ENCODE measurements around the gene MXD4. TPM values are rescaled to one million over a fixed set of nuclear protein-coding genes. Genes with fewer than 3 reads are reported as not detected.

The MXD4 gene, protein sequence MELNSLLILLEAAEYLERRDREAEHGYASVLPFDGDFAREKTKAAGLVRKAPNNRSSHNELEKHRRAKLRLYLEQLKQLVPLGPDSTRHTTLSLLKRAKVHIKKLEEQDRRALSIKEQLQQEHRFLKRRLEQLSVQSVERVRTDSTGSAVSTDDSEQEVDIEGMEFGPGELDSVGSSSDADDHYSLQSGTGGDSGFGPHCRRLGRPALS
- total RNA-seq: 121 TPM
- polyA plus RNA-seq: 10 to 100 TPM; 34.3 to 60.4 (median 47.2) TPM

DNA sequence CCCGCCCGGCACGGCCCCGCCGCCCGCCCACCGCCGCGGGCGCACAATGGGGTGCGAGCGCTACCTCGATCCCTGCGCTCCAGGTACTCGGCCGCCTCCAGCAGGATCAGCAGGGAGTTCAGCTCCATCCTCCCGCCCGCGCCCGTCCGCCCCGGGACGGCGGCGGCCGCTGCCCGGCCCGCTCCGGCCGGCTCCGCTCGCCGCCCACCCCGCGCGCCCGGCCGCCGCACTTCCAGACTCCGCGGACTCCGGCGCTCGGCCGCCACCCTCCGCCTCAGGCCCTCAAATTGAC is at the start of gene MXD4:
Gene MXD4, minus strand, starts transcription at position 257 of the 292 bp plus-strand sequence. Its CDS starts 129 bp downstream, at position 128.
- H3K4me3 Mint-ChIP-seq: peak within 1 kb of the TSS; percentile 81 to 97 (median 88)
- H3K27ac Mint-ChIP-seq: peak within 1 kb of the TSS; percentile 64 to 82 (median 66)
- no peak for DNase-seq
- H3K9me3 Mint-ChIP-seq: no peaks in the 10 kb centered on the region
- no peak for ATAC-seq (ENCODE audit: low read depth in 2 of 2)
- Histone ChIP-seq H3K27me3 (ENCODE audit: control insufficient read depth, insufficient read depth, low read length) (no peaks in the 10 kb centered on the region), H3K4me3 (ENCODE audit: low read depth, low read length) (no peak within 1 kb of the TSS), H3K4me1 (ENCODE audit: control insufficient read depth, insufficient read depth, low read length, poor library complexity, severe bottlenecking) (peaks cover 31% of the 10 kb centered on the region), H3K27ac (ENCODE audit: insufficient read depth, low read length, poor library complexity, severe bottlenecking) (peak within 1 kb of the TSS; percentile 90), H3K9me3 (ENCODE audit: control insufficient read depth in 2 of 2, low read length in 2 of 2) (no peaks in the 10 kb centered on the region), H3K36me3 (ENCODE audit: control insufficient read depth, insufficient read depth, low read length) (peaks cover 20% of the 10 kb centered on the region)
- peaks cover 0 to 24% (median 3%) of the 10 kb centered on the region in 4 donors for H3K4me1 Mint-ChIP-seq
- no peaks in the 10 kb centered on the region for H3K27me3 Mint-ChIP-seq
- H3K36me3 Mint-ChIP-seq: no peaks in the 10 kb centered on the region

DNA sequence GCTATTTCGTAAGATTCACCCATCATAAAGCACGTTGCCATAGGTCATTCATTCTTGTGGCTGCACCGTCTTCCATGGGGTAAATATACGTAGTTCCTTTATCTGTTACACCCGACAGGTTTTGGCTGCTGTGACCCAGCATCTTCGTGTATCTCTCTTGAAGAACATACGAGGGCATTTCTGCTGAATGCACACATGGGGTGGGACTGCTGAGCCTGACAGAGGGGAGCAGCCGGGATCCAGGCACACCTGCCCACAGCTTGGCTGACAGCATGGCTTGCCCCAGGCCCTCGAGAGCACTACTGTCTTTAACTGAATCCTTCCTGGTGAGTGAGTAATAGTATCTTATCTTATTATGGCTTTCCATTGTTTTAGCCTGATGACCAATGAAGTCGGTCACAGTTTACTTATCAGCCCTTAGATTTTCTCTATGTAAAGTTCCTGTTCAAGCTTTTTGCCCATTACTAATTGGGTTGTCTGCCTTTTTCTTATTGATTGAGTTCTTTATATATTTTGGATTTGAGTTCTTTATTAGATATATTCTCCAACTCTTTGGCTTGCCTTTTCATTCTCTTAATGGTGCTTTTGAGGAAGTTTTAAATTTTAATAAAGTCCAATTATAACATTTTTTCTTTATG is 45.0 kb upstream of the MXD4 start:
- H3K27me3 ChIP-seq (ENCODE audit: control insufficient read depth, insufficient read depth, low read length): no peaks in the 10 kb centered on the region
- Mint-ChIP-seq H3K27me3 (no peaks in the 10 kb centered on the region), H3K36me3 (peaks cover 17% of the 10 kb centered on the region), H3K4me3 (no peak overlapping the region), H3K27ac (no peak overlapping the region), H3K9me3 (peaks cover 0 to 30% (median 4%) of the 10 kb centered on the region in 7 donors), H3K4me1 (peaks cover 0 to 4% (median under 1%) of the 10 kb centered on the region in 4 donors)
- no peak overlapping the region for H3K4me3 ChIP-seq (ENCODE audit: low read depth, low read length)
- no peaks in the 10 kb centered on the region for H3K4me1 ChIP-seq (ENCODE audit: control insufficient read depth, insufficient read depth, low read length, poor library complexity, severe bottlenecking)
- DNase-seq (no peak), ATAC-seq (ENCODE audit: low read depth in 2 of 2) (no peak)
- H3K9me3 ChIP-seq (ENCODE audit: control insufficient read depth in 2 of 2, low read length in 2 of 2): peaks cover 8 to 14% of the 10 kb centered on the region in 2 experiments
- H3K27ac ChIP-seq (ENCODE audit: insufficient read depth, low read length, poor library complexity, severe bottlenecking): no peak overlapping the region
- H3K36me3 ChIP-seq (ENCODE audit: control insufficient read depth, insufficient read depth, low read length): peaks cover 3% of the 10 kb centered on the region

DNA sequence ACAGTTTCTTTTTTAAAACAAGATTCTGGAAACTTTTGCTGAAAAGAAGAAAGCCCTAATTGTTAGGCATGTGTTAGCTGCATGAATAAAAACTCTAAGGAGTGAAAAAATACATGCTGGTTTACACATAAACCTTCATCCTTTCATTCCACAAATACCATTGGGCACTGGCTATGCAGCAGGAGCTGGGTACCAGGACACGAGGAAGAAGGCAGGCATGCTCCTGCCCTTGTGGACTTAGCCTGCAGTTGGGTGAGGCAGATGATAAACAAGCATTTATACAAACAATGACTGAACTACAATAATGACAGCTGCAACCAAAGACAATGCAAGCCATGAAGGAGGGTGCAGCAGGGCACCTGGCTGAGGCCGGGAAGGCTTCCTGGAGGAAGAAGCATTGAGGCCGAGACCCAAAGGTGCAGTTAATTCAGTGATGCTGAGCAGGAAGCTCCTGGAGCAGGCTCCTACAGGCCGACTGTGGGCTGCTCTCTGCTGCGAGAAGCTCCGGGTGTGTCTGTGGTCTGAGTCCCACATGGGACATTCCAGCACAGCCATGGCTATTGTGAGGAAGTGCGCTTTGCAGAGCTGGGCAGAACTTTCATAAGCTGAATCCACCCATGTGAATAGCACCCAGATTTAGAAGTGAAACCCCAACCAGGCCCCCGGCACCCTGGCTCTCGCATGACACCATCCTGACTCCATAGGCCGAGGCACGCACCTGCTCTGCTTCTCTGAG is 44.0 kb upstream of the MXD4 start:
- Histone ChIP-seq H3K27me3 (ENCODE audit: control insufficient read depth, insufficient read depth, low read length) (no peaks in the 10 kb centered on the region), H3K4me1 (ENCODE audit: control insufficient read depth, insufficient read depth, low read length, poor library complexity, severe bottlenecking) (no peaks in the 10 kb centered on the region), H3K9me3 (ENCODE audit: control insufficient read depth in 2 of 2, low read length in 2 of 2) (peaks cover 2 to 6% of the 10 kb centered on the region in 2 experiments), H3K4me3 (ENCODE audit: low read depth, low read length) (no peak overlapping the region), H3K36me3 (ENCODE audit: control insufficient read depth, insufficient read depth, low read length) (peaks cover 5% of the 10 kb centered on the region), H3K27ac (ENCODE audit: insufficient read depth, low read length, poor library complexity, severe bottlenecking) (no peak overlapping the region)
- no peak overlapping the region for H3K27ac Mint-ChIP-seq
- DNase-seq (no peak), ATAC-seq (ENCODE audit: low read depth in 2 of 2) (no peak)
- no peak overlapping the region for H3K4me3 Mint-ChIP-seq
- peaks cover 0 to 4% (median under 1%) of the 10 kb centered on the region in 4 donors for H3K4me1 Mint-ChIP-seq
- no peaks in the 10 kb centered on the region for H3K27me3 Mint-ChIP-seq
- H3K9me3 Mint-ChIP-seq: peaks cover 0 to 23% (median 4%) of the 10 kb centered on the region in 7 donors
- H3K36me3 Mint-ChIP-seq: peaks cover 17% of the 10 kb centered on the region

DNA sequence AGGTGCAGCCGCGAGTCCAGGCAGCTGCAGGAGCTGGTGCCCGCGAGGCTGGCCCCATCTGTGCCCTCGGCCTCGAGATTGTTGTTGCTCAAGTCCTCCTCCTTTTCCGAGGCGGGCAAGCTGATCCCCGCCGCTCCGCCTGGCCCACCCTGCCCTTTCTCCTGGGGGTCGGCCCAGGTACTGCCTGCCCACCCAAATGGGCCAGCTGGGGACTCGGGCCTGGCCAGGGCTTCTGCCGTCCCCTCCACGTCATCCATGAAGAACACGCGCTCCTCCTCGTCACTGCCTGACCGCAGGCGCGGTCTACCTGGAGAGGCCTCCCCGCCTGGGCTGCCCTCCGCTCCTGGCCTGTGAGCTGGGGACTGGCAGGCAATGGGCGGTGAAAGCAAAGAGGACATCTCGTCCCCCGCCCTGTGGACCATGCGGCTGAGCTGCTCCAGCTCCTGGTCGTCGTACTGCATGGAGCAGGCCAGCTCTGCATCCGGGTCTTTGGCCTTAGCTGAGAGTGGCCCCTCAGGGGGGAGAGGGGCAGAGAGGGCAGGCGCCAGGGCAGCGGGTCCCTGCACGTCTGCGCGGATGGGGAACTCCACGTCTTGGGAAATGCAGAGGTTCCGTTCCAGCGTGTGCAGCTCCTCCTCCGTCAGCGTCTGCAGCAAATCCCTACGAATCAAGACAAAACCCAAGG is 43.1 kb upstream of the MXD4 start:
- peaks cover 0 to 17% (median 4%) of the 10 kb centered on the region in 7 donors for H3K9me3 Mint-ChIP-seq

DNA sequence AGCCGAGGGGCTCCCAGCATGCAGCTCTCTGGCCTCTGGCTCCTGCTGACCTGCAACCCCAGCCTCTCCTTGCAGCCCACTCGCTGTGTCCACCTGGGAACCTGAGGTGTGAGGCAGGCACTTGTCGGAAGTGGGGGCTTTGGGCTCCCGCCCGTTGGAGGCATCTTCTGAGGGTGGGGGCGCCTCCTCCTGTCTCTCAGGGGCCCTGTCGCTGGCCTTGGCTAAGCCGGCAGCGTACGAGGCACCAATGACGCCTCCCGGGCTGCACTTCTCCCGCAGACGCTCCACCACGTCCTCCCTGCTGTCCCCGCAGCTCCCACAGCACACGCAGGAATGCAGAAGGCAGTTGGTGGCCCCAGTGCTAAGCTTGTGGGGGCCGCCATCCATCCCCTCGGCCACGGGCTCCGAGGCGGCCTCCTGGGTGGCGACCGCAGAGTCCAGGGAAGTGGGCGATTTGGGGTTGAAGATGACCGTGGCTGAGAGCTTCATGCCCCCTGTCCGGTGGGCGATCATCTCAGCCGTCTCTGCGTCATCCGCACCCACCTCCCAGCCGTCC is 42.5 kb upstream of the MXD4 start:
- H3K9me3 Mint-ChIP-seq: peaks cover 0 to 12% (median 2%) of the 10 kb centered on the region in 7 donors
- H3K27me3 Mint-ChIP-seq: no peaks in the 10 kb centered on the region
- H3K36me3 Mint-ChIP-seq: peaks cover 18% of the 10 kb centered on the region
- peaks cover 0 to 2% of the 10 kb centered on the region in 2 experiments for H3K9me3 ChIP-seq (ENCODE audit: control insufficient read depth in 2 of 2, low read length in 2 of 2)
- peaks cover 0 to 4% (median under 1%) of the 10 kb centered on the region in 4 donors for H3K4me1 Mint-ChIP-seq
- DNase-seq (no peak), ATAC-seq (ENCODE audit: low read depth in 2 of 2) (no peak)
- no peak overlapping the region for H3K4me3 ChIP-seq (ENCODE audit: low read depth, low read length)
- no peak overlapping the region for H3K27ac Mint-ChIP-seq
- no peaks in the 10 kb centered on the region for H3K4me1 ChIP-seq (ENCODE audit: control insufficient read depth, insufficient read depth, low read length, poor library complexity, severe bottlenecking)
- H3K36me3 ChIP-seq (ENCODE audit: control insufficient read depth, insufficient read depth, low read length): peaks cover 5% of the 10 kb centered on the region
- no peak overlapping the region for H3K4me3 Mint-ChIP-seq
- no peaks in the 10 kb centered on the region for H3K27me3 ChIP-seq (ENCODE audit: control insufficient read depth, insufficient read depth, low read length)
- no peak overlapping the region for H3K27ac ChIP-seq (ENCODE audit: insufficient read depth, low read length, poor library complexity, severe bottlenecking)

More for the DNA sequence above, 43.1 kb upstream of the MXD4 start:
- H3K27me3 ChIP-seq (ENCODE audit: control insufficient read depth, insufficient read depth, low read length): no peaks in the 10 kb centered on the region
- peaks cover 0 to 2% of the 10 kb centered on the region in 2 experiments for H3K9me3 ChIP-seq (ENCODE audit: control insufficient read depth in 2 of 2, low read length in 2 of 2)
- H3K36me3 Mint-ChIP-seq: peaks cover 19% of the 10 kb centered on the region
- ATAC-seq (ENCODE audit: low read depth in 2 of 2) (no peak), DNase-seq (no peak)
- no peak overlapping the region for H3K4me3 Mint-ChIP-seq
- H3K4me3 ChIP-seq (ENCODE audit: low read depth, low read length): no peak overlapping the region
- H3K4me1 Mint-ChIP-seq: peaks cover 0 to 4% (median under 1%) of the 10 kb centered on the region in 4 donors
- no peak overlapping the region for H3K27ac Mint-ChIP-seq
- H3K27me3 Mint-ChIP-seq: no peaks in the 10 kb centered on the region
- no peaks in the 10 kb centered on the region for H3K4me1 ChIP-seq (ENCODE audit: control insufficient read depth, insufficient read depth, low read length, poor library complexity, severe bottlenecking)
- peaks cover 5% of the 10 kb centered on the region for H3K36me3 ChIP-seq (ENCODE audit: control insufficient read depth, insufficient read depth, low read length)
- no peak overlapping the region for H3K27ac ChIP-seq (ENCODE audit: insufficient read depth, low read length, poor library complexity, severe bottlenecking)

DNA sequence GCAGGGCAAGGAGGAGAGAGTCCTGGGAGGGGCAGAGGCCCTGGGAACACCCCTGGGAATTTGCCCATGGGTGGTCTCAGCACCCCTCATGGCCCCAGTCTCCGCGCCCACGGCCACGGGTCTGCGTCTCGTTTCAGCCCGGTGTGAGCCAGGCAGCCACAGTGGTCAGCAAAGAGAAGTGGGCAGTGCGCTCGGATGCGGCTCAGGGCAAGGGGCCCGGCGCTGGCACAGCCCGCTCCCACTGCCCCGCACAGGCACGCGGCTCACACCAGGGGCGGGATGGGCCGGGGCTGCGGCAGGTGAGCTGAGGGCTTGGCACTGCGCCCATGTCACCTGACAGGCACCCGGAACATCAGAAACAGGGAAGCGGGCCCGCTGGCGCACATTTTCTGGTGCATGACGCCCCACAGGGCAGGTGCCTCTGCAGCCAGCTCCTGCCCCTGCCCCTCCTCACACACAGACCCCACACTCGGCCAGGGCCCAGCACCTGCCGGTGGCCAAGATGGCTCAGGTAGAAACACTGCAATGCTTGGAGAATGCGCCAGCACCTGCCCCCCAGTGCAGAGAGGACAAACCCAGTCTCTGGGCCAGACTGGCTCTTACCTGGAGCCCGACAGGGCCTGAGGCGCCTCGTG is 41.9 kb upstream of the MXD4 start:
- no peak for DNase-seq
- H3K9me3 Mint-ChIP-seq: peaks cover 0 to 11% (median 1%) of the 10 kb centered on the region in 7 donors
- H3K4me1 Mint-ChIP-seq: peaks cover 0 to 6% (median 4%) of the 10 kb centered on the region in 4 donors
- Histone ChIP-seq H3K4me3 (ENCODE audit: low read depth, low read length) (no peak overlapping the region), H3K27me3 (ENCODE audit: control insufficient read depth, insufficient read depth, low read length) (no peaks in the 10 kb centered on the region), H3K27ac (ENCODE audit: insufficient read depth, low read length, poor library complexity, severe bottlenecking) (no peak overlapping the region), H3K36me3 (ENCODE audit: control insufficient read depth, insufficient read depth, low read length) (peaks cover 5% of the 10 kb centered on the region), H3K9me3 (ENCODE audit: control insufficient read depth in 2 of 2, low read length in 2 of 2) (peaks cover 0 to 2% of the 10 kb centered on the region in 2 experiments), H3K4me1 (ENCODE audit: control insufficient read depth, insufficient read depth, low read length, poor library complexity, severe bottlenecking) (no peaks in the 10 kb centered on the region)
- H3K27me3 Mint-ChIP-seq: no peaks in the 10 kb centered on the region
- ATAC-seq (ENCODE audit: low read depth in 2 of 2): no peak
- H3K36me3 Mint-ChIP-seq: peaks cover 14% of the 10 kb centered on the region
- H3K4me3 Mint-ChIP-seq: no peak overlapping the region
- no peak overlapping the region for H3K27ac Mint-ChIP-seq
